SKM-1 treated with dmso at 0.1 percent for 144 hours (cell line): ENCODE results near the gene TRMT112.
"Not testable (repeated sequence)": the region's sequence is repeated elsewhere in the genome, so short reads cannot be mapped to it uniquely, and the experiment has no call there.

Source experiments
- DNase-seq: peaks from one replicate; lab custom pipeline; 2025; ENCODE audit not compliant: unreplicated experiment; lab: John Stamatoyannopoulos, UW

Gene TRMT112

DNA sequence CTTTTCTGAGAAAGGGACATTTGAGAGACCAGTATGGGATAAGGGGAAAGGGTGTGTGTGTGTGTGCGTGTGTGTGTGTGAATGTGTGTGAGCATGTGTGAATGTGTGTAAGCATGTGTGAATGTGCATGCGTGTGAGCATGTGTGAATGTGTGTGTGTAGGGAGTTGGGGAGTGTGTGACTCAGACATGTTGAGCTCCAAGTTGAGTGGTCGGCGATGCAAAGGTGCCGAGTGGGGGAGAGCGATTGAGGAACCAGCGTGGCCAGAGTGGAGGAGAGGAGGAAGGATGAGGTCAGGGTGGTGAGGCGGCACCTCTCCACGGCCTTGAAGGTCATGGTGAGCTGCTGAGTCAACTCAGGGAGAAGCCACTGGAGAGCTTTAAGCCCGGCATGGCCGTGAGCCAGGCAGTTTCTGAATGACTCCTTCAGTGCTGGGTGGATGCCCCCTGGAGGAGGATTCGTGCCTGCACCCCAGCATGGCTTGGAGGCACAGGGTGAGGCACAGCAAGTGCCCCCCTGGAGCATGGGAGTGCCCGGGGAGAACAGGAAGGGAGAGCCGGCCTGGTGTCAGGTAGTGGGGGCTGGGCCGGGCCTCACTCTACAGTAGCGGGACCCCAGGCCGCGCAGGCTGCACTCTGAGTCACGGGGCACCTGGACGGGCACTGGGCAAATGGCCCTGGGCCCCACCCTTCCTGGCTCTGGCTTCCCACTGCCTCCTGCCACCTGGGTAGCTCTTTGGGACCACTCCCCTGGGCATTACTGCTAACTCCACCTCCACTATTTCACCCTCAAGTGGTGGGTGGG, 14.4 kb upstream of the TRMT112 start:
- DNase-seq: peak; percentile 89

DNA sequence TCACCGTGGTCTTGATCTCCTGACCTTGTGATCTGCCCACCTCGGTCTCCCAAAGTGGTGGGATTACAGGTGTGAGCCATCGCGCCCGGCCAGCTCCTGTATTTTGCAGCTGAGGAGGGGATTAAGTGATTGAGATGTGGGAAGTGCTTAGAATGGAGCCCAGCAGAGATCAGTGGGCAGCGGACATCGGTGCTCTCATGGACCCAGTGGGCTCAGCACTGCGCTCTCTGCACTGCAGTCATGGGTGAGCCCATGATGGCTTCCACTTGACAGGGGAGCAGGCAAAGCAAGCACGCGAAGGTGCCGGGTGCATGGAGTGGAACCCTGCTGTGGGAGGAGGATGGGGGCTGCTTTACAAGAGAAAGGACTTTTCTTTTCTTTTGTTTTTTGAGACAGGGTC, 13.5 kb upstream of the TRMT112 start:
- DNase-seq: no peak

DNA sequence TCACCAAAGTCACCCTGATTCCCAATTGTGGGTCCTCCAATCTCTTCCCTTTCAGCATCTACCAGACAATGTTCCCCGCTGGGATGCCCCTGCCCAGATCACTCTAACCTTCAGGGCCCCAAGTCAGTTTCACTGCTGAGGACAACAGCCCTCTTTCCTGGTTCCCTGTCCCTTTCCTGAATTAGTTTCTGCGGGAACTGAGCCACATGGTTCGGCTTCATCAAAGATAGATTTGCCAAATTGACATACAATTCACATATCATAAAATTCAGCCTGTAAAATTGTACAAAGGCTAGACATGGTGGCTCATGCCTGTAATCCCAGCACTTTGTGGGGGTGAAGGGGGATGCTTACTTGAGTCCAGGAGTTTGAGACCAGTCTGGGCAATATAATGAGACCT, 10.6 kb upstream of the TRMT112 start:
- DNase-seq: no peak

DNA sequence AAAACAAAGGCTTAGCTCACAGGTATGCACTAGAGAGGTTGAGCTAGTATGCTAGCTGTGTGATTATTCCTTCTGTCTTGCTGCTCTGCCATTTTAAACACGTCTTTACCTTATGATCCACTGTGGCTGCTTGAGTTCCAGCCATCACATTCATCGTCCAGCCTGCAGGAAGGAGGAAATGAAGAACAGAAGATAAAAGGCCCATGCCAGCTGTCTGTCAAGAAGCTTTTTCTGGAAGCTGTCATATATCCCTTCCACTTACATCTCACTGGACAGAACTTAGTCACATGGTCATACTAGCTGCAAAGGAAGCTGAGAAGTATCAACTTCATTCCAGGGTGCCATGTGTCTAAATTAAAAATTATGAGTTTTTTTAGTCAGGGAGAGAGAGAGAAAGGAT, 10.0 kb upstream of the TRMT112 start:
- no peak for DNase-seq

DNA sequence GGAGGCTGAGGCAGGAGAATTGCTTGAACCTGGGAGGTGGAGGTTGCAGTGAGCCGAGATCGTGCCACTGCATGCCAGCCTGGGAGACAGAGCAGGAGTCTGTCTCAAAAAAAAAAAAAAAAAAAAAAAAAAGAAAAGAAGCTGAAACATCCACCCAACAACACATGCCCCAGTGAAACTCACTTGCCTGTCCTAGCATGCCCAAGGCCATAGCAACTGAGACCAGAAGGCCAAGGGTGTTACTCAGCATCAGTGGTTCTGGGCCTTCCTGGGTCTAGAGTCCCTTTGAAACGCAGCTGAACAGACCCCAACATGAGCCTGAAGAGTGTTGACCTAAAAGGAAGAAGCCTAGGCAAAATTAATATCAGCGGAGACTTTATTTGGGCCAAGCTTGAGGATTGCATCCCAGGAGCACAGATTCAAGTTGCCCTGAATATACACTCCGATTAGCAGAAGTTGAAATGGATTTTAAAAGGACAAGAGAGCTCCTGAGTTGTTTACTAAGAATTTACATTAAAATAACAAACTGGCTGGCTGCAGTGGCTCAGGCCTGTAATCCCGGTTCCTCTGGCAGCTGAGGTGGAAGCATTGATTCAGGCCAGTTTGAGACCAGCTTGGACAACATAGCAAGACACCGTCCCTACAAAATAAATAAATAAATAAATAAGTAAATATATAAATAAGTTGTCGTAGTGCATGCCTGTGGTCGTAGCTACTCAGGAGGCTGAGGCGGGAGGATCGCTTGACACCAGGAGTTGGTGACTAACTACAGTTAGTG, 7.5 kb upstream of the TRMT112 start:
- no peak for DNase-seq

DNA sequence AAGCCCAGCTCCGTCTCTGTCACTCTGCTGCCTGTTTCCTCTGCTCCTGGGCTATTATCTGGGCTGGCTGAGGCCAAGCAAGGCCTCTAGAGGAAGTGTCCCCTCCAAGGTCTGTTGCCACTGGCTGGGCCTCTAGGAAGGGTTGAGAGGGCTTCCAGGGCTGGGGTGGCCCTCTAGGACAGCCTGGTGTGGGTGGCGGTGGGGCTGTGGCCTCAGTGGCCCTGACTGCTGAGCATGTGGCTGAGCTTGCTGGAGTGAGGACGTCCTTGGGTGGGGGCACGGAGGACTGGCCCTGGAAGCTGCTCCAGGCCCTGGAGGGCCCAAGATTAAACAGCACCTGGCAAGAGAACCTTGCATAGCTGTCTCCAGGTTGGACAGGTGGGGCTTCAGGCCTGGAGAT, 6.6 kb upstream of the TRMT112 start:
- DNase-seq: not testable (repeated sequence)

DNA sequence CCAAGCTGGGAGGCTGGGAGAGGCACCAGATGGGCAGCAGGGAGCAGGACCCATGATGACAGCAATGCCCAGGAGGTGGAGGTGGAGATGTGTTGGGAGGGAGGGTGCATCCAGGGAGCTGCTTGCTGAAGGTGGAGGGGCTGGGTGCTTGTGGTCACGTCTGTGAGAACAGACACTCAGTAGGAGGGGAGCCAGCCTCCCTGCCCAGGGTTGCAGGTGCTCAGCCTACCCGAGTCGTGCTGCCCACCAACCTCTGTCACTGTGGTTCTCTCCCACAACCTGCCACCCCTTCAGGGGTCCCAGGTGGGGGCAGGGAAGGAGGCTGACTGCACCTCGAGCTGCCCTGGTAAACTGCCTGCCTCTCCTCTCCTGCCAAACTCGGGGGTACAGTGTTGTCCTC, 6.0 kb upstream of the TRMT112 start:
- DNase-seq: no peak

DNA sequence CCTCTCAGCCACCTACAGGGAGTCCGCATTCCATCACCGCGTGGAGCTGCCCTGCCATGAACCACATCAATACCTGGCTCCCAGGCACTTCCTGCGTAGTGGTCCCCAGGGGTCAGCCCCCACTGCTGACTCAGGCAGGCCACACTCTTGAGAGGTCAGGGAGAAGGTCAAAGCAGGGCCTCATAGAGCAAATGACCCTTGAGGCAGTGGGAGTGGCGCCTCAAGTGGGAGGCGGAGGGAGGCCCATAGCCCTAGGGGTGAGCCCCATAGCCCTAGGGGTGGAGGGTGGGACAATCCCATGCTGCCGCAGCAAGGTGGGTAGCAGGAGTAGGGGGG, 5.5 kb upstream of the TRMT112 start:
- DNase-seq: no peak

DNA sequence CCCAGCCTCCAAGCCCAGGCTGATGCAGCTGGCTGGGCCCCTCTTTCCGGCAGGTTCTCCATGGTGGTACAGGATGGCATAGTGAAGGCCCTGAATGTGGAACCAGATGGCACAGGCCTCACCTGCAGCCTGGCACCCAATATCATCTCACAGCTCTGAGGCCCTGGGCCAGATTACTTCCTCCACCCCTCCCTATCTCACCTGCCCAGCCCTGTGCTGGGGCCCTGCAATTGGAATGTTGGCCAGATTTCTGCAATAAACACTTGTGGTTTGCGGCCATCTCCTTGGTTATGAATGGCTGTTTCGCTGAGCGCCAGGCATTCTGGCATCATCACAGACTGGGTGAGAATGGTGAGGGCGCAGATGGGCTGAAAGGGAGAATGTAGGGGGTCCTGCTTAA, 4.2 kb upstream of the TRMT112 start:
- no peak for DNase-seq

DNA sequence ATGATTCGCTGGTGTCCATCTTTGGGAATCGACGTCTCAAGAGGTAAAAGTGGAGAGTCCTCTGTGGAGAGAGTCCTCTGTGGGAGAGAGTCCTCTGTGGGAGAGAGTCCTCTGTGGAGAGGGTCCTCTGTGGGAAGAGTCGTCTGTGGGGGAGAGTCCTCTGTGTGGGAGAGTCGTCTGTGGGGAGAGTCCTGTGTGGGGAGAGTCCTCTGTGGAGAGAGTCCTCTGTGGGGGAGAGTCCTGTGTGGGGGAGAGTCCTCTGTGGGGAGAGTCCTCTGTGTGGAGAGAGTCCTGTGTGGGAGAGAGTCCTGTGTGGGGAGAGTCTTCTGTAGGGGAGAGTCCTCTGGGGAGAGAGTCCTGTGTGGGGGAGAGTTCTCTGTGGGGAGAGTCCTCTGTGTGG, 3.7 kb upstream of the TRMT112 start:
- DNase-seq: no peak

DNA sequence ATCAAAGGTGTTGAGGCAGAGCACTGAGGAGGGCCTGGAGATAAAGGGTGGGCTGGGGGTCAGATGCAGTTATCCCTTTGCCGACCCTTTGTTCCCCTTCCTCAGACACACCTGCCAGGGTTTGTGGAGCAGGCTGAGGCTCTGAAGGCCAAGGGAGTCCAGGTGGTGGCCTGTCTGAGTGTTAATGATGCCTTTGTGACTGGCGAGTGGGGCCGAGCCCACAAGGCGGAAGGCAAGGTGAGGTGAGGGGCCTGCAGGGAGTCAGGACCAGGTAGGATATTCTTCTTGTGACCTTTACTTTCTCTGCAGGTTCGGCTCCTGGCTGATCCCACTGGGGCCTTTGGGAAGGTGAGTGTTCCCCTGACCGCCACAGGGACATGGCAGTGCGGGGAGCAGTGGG, 3.2 kb upstream of the TRMT112 start:
- no peak for DNase-seq

DNA sequence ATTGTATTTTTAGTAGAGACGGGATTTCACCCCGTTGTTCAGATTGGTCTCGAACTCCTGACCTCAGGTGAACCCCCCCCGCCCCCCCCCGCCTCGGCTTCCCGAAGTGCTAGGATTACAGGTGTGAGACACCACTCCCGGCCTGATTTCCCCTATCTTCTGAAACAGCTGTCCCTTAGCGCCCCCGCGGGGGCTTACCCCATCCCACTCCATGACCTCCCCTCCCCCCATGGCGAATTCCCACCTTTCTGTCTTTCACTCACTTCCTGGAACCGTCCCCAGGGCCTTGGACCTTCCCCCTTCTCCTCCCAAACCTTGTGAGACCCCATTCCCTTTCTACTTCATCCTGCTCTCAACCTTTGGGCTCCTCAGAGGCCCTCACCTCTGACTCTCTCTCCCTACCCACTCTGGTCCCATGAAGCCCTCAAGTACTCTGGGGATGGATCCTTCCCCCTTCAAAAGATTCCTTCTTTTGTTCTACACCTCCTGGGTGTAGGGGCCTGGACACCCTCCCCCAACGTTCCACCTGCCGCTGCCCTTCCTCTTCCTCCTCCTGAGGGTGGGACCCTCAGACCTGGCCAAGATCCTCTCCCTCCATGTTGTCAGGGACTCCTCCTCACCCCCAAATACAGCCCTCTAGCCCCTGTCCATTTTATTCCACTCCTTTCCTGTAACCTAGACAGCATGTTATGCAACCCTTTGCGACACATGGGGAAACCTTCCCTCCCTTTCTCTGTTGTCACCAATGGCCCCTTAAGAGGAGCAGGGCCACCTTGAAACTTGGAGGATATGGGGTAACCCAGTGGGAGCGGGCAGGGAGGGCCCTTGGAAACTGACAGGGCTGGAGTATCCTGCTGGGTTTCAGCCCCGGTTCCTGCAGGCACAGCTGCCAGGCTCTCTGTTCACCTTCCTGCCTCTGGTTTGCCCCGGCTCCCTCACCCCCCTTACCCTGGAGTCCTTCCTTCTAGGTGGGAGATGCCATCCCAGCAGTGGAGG, 1.7 kb upstream of the TRMT112 start:
- DNase-seq: peak; percentile 39

DNA sequence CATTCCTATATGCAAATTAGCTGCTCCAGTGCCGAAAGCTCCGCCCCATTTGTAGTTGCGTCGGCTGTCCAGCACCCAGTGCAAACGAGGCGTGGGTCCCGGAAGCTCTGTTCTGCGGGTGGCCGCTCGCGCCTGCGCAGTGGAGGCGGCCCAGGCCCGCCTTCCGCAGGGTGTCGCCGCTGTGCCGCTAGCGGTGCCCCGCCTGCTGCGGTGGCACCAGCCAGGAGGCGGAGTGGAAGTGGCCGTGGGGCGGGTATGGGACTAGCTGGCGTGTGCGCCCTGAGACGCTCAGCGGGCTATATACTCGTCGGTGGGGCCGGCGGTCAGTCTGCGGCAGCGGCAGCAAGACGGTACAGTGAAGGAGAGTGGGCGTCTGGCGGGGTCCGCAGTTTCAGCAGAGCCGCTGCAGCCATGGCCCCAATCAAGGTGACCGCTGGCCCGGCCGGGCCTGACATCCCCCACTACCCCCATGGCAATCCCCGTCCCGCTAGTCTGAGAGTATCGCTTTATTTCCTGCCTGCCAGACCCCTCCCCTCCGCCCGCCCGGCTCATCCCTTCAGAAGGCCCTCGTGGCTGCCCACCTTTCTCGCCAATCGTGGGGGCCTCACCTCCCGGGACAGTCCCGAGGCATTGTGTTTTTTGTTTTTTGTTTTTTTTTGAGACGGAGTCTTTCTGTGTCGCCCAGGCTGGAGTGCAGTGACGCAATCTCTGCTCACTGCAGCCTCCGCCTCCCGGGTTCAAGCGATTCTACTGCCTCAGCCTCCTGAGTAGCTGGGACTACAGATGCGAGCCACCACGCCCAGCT, 804 bp upstream of the TRMT112 start, which contains the start of gene PRDX5:
Gene PRDX5 (plus strand): TSS at position 161 of the 805 bp plus-strand sequence. CDS start 95 bp downstream, at position 256.
- peak; percentile 97 for DNase-seq

DNA sequence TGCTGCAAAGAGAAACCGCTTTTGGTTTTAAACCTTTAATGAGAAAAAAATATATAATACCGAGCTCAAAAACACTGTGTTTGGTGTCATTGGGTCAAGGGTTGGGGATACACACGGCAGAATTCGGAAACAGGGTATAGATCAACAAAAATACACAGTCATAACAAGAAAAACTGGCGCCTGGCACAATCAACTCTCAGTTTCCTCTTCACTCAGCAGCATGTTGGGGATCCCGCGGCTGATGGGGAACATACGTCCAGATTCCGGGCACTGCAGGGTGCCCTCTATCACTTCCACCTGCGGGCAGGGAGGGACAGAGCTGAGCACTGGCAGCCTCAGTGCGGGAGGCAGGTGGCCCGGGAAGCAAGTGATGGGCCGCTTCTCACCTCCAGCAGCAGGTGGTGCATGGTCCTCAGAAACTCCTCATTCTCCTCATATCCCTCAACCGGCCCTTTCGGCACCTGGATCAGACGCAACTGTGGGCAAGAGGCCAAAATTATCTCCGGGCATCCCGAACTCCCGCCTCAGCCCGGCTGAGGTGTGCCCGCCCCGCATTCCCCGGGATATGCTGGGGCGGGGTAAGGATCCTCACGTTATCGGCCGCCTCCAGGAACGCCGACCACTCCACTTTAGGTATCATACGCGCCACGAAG, 561 bp downstream of the TRMT112 start:
- no peak for DNase-seq

DNA sequence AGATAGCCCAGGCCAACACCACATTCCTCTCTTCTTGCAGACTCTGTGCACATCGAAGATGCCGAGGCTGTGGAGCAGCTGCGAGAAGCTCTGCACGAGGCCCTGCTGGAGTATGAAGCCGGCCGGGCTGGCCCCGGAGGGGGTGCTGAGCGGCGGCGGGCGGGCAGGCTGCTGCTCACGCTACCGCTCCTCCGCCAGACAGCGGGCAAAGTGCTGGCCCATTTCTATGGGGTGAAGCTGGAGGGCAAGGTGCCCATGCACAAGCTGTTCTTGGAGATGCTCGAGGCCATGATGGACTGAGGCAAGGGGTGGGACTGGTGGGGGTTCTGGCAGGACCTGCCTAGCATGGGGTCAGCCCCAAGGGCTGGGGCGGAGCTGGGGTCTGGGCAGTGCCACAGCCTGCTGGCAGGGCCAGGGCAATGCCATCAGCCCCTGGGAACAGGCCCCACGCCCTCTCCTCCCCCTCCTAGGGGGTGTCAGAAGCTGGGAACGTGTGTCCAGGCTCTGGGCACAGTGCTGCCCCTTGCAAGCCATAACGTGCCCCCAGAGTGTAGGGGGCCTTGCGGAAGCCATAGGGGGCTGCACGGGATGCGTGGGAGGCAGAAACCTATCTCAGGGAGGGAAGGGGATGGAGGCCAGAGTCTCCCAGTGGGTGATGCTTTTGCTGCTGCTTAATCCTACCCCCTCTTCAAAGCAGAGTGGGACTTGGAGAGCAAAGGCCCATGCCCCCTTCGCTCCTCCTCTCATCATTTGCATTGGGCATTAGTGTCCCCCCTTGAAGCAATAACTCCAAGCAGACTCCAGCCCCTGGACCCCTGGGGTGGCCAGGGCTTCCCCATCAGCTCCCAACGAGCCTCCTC, 1.5 kb downstream of the TRMT112 start:
- not testable (repeated sequence) for DNase-seq

DNA sequence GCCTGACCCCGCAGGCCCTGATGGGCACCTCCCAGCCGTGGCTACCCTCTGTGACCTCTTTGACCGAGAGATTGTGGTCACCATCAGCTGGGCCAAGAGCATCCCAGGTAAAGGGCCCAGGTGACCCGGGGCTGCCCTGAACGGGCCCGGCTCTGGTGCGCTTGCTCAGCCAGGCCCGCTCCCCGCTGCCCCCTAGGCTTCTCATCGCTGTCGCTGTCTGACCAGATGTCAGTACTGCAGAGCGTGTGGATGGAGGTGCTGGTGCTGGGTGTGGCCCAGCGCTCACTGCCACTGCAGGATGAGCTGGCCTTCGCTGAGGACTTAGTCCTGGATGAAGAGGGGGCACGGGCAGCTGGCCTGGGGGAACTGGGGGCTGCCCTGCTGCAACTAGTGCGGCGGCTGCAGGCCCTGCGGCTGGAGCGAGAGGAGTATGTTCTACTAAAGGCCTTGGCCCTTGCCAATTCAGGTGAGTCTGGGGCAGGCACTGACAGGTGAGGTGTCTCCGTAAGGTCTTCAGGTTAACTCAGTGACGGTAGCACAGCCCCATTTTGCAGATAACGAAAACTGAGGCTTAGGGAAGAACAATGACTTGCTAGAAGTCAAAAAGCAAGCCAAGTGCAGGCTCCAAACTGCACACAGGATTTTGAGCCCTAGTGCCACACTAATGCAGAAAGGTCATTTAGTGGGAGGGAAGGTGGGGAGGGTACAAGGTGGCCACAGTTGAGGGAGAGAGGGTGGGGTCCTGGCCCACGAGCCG, 2.4 kb downstream of the TRMT112 start:
- DNase-seq: no peak

DNA sequence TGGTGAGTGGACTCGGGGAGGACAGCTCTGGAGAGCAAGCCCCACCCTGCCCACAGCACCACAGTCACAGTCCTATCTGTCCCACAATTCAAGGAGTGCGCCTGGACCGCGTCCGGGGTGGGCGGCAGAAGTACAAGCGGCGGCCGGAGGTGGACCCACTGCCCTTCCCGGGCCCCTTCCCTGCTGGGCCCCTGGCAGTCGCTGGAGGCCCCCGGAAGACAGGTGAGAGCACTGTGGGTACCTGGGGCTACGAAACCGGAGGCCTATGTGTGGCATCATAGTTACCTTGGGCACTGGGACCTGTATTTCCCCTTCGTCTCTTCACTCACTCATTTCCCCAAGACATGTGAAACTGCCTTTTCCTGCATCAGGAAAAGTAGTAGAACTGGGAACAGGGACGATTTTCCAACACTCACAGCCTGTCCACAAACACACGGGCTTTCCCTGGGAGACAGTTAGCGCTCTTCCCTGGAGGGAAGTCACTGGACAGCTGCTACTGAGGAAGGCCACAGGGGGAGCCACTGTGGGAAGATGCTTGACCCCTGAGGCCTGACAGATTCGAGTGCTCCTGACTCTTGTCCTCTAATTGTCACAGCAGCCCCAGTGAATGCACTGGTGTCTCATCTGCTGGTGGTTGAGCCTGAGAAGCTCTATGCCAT, 3.1 kb downstream of the TRMT112 start:
- DNase-seq: no peak
